Stromal cell of bone marrow (primary cell): ENCODE results near the gene RASSF1.
"Not testable (repeated sequence)": the region's sequence is repeated elsewhere in the genome, so short reads cannot be mapped to it uniquely, and the experiment has no call there.

Experiments
- DNase-seq: peaks from one replicate; pipeline ENCODE4 v3.0.0-alpha.2; 2012; ENCODE audit warnings: low read depth

Gene RASSF1

GRCh38 chr3:50323614-50324199 is 16.9 kb downstream of the RASSF1 start:
- no peak for DNase-seq

- DNase-seq, result no peak
These were observed 17.5 kb downstream of the RASSF1 start for GRCh38 chr3:50323092-50323600.

GRCh38 chr3:50322386-50323091 is 18.1 kb downstream of the RASSF1 start, which contains the start of gene HYAL2:
TSS of gene HYAL2 (minus strand) at chr3:50322745. CDS start at chr3:50320489, 2,256 bp downstream.
- DNase-seq, result no peak

- DNase-seq, result no peak
These were observed 18.6 kb downstream of the RASSF1 start for GRCh38 chr3:50322115-50322385.

- DNase-seq, result peak; percentile 82
These were observed 19.1 kb downstream of the RASSF1 start for GRCh38 chr3:50321336-50322114.

- DNase-seq, result no peak
These were observed 19.7 kb downstream of the RASSF1 start for GRCh38 chr3:50320853-50321335.

- DNase-seq, result no peak
These were observed 20.6 kb downstream of the RASSF1 start for GRCh38 chr3:50319894-50320625.

- DNase-seq, result no peak
These were observed 21.3 kb downstream of the RASSF1 start for GRCh38 chr3:50319181-50319893.

- DNase-seq, result no peak
These were observed 22.0 kb downstream of the RASSF1 start for GRCh38 chr3:50318615-50319014.

- DNase-seq, result no peak
These were observed 22.5 kb downstream of the RASSF1 start for GRCh38 chr3:50318163-50318562.

GRCh38 chr3:50317300-50317699 is 23.3 kb downstream of the RASSF1 start:
- DNase-seq, result no peak

- no peak for DNase-seq
These were observed 23.9 kb downstream of the RASSF1 start for GRCh38 chr3:50316657-50317242.

GRCh38 chr3:50314816-50315215 is 25.8 kb downstream of the RASSF1 start:
- no peak for DNase-seq

- DNase-seq, result no peak
These were observed 26.3 kb downstream of the RASSF1 start for GRCh38 chr3:50314342-50314741.

GRCh38 chr3:50312041-50312440 is 28.6 kb downstream of the RASSF1 start:
- not testable (repeated sequence) for DNase-seq

- DNase-seq, result no peak
These were observed 36.0 kb downstream of the RASSF1 start for GRCh38 chr3:50304601-50305000.

GRCh38 chr3:50303013-50303815 is 37.4 kb downstream of the RASSF1 start, which contains the start of gene HYAL1:
TSS of gene HYAL1 (minus strand) at chr3:50303574. CDS start at chr3:50302956, 618 bp downstream.
- DNase-seq, result no peak

- no peak for DNase-seq
These were observed 38.3 kb downstream of the RASSF1 start for GRCh38 chr3:50302095-50303012.

- DNase-seq, result no peak
These were observed 39.9 kb downstream of the RASSF1 start for GRCh38 chr3:50300681-50301254.
